Measurements from ENCODE around the gene GAB2.
"Not testable (repeated sequence)": the region's sequence is repeated elsewhere in the genome, so short reads cannot be mapped to it uniquely, and the experiment has no call there.

The GAB2 gene

GRCh38 chr11:78199015-78199652, 218.5 kb downstream of the GAB2 start:
- no peak for DNase-seq

DNA sequence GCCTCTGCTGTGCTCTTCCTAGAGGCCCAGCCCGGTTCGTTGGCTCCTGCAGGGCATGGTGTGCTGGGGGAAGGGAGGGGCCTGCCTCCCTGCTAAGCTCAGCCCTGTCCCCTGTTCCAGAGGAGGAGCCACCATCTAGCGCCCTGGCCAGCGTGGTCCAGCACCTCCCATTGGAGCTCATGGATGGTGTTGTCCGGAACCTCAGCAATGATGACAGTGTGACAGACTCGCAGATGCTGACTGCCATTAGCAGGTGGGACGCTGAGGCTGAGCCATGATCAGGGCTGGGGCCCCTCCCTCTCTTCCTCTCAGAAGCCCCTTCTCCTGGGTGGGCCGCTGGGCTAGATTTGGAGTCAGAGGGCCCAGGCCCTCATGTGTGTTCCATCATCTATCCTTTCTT, 219.8 kb downstream of the GAB2 start:
- no peak for DNase-seq

DNA sequence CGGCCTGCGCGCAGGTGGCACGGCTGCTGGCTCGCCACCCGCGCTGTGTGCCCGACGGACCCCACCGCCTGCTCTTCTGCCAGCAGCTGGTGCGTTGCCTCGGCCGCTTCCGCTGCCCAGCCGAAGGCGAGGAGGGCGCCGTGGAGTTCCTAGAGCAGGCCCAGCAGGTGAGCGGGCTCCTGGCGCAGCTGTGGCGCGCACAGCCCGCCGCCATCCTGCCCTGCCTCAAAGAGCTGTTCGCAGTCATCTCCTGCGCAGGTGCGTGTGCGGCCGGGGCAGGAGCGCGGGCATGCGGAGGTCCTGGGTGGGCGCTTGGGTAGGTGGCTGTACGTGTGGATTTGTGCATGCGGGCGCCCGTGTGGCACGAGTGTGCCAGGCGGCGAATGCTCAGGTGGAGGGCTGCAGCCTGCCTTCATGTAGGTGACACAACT, 220.9 kb downstream of the GAB2 start:
- DNase-seq = no peak

GRCh38 chr11:78195917-78196560, 221.6 kb downstream of the GAB2 start:
- DNase-seq = no peak

DNA sequence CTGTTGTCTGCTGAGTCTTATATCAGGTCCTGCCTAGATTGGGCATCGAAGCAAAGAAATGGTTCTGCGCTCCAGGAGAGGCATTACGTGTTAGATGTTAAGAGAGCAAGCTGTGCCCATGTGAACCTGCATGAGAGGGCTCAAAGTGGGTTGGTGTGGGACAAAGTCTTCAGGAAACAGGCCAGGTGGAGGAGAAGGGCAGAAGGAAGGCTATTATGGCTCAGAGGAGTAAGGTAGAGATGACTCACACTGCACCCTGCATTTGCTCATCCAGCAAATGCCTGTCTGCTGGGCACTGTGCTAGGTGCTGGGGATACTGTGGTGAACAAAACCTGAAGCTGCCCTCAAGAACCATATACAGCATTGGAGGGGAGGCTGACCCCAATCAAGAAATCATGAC, 223.1 kb downstream of the GAB2 start:
- DNase-seq = no peak

DNA sequence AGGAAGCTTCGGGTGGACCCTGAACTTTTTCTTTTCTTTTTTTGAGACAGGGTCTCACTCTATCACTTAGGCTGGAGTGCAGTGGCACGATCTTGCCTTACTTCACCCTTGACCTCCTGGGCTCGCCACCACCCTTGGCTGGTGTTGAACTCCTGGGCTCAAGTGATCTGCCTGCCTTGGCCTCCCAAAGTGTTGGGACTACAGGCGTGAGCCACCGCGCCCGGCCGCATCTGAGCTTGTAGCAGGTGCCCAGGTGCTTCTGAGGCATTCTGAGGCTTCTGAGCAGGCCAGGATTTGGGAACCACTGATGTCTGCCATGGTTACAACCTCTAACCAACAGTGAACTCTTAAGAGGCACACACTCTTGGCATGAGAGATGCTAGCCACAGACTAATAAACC, 223.8 kb downstream of the GAB2 start:
- DNase-seq = no peak

DNA sequence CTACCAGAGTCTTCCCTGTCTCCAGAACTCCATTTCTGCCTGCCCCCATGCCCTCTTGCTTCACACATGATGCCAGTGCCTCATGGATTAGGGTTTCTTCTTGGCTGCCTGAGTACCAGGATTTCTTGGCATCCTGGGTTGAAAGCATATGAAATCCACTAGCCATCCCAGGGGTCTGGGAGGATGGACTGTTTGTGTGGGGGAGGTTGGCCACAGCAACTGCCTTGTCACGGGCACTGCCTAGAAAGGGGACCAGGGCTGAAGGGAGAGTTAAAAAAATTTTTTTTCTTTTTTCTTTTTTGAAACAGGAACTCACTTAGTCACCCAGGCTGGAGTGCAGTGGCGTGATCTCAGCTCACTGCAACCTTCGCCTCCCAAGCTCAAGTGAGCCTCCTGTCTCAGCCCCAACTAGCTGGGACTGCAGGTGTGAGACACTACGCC, 224.7 kb downstream of the GAB2 start:
- DNase-seq = no peak

GRCh38 chr11:78192223-78192719, 225.3 kb downstream of the GAB2 start:
- peak; percentile 39 for DNase-seq

GRCh38 chr11:78190871-78191538, 226.6 kb downstream of the GAB2 start:
- no peak for DNase-seq

DNA sequence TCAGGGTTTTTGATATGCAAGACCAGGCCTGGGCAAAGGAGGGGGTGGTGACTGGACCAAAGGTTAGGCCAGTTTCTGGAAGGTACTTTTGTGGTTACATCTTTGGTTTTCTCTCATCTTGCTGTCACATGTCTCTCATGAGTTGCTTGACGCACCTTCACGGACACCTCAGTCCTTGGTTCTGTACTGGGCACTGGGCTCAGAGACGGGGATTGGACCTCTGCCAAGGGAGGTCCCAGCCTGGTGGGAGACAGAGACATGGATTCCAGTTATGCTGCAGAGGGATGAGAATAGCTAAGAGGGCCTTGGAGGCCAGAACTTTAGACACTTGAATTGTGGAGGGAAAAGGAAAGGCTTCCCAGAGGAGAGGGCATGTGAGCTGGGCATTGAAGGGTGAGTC, 227.2 kb downstream of the GAB2 start:
- no peak for DNase-seq

GRCh38 chr11:78189851-78190250, 227.8 kb downstream of the GAB2 start:
- no peak for DNase-seq

- peak; percentile 69 for DNase-seq
These were observed 228.4 kb downstream of the GAB2 start for GRCh38 chr11:78189174-78189724.

DNA sequence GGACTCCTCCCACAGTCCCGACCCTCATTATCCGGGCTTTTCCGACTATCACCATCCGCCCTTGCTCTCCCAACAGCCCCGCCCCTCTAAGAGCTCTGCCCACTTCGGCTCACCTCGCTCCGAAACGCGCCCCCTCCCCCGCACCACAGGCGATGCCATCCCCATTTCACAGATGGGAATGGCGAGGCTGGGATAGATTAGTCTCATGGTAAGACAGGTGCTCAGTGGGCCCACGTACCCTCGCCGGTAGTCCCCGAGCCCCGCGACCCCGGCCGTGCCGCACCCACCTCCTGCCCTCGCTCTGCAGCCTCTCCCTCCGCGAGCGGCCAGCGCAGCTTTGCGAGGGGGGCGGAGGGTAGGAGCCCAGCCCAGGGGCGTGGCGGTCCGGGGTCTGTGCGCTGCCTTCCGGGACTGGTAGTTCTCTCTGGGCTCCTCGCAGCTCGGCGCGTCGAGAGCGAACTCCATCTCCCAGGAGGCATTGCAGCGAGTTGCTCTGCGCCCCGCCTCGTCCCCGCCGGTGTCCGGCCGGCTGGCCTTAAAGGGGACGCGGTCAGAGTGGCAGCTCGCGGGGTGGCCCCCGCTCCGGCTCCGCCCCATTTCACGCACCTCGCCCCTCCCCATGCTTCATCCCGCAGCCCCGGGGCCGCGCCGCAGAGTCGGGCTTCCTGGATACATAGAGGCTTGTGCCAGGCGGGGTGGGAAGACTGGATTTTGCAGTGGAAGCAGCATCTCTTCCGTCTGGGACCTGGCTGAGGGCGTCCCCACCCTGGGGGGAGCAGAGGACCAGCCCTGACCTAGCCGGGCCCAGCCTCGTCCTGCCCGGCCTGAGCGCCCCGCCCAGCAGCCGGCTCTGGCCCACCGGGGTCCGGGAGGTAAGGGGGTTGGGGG, 229.1 kb downstream of the GAB2 start, which contains the start of the genes KCTD21 and USP35:
Gene KCTD21 (minus strand): TSS at position 341 of the 888 bp plus-strand sequence. CDS start 14,072 bp downstream, outside the sequence.
Gene USP35 (plus strand): TSS at position 634 of the 888 bp plus-strand sequence. CDS start 7,327 bp downstream, outside the sequence.
- DNase-seq = peak; percentile 100

GRCh38 chr11:78187366-78188285, 230.0 kb downstream of the GAB2 start:
- no peak for DNase-seq

DNA sequence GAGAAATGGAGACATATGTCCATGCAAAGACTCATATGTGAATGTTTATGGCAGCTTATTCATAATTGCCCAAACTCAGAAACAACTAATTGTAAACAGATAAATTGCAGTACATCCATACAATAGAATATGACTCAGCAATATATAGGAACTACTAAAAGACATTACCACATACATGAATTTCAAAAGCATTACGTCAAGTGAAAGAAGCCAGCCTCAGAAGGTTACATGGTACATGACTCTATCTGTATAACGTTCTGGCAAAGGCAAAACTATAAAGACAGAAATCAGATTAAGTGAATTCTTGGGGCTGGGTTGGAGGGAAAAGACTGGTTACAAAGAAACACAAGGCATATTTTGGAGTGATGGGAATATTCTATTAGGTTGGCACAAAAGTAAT, 236.4 kb downstream of the GAB2 start:
- no peak for DNase-seq

- DNase-seq = no peak
These were observed 236.9 kb downstream of the GAB2 start for GRCh38 chr11:78180751-78181150.

- DNase-seq = peak; percentile 81
These were observed 238.1 kb downstream of the GAB2 start for GRCh38 chr11:78179459-78180071.

GRCh38 chr11:78177216-78177615, 240.4 kb downstream of the GAB2 start:
- no peak for DNase-seq

DNA sequence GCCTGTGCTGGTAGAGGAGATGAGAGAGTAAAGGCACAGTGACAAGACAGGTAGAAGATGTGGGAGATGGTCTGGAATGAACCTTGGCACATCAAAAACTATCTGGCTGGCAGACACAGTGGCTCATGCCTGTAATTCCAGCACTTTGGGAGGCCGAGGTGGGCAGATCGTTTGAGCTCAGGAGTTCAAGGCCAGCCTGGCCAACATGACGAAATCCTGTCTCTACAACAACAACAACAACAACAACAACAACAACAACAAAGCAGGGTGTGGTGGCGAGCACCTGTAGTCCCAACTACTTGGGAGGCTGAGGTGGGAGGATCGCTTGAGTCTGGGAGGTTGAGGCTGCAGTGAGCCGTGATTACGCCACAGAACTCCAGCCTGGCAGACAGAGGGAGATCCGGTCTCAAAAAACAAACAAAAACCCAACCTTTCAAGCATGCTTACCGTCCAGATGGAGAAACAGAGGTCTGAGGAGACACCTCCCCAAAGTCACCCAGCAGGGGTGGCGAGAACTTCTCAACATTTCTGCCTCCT, 240.9 kb downstream of the GAB2 start:
- no peak for DNase-seq

DNA sequence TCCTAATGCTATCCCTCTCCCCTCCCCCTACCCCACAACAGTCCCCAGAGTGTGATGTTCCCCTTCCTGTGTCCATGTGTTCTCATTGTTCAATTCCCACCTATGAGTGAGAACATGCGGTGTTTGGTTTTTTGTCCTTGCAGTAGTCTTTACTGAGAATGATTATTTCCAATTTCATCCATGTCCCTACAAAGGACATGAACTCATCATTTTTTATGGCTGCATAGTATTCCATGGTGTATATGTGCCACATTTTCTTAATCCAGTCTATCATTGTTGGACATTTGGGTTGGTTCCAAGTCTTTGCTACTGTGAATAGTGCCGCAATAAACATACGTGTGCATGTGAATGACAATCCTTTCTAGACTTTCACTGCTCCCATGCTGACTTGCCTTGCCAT, 241.8 kb downstream of the GAB2 start:
- not testable (repeated sequence) for DNase-seq
